H1 (cell line): ENCODE data around the gene CRYBG1. TPM values are rescaled to one million over a fixed set of nuclear protein-coding genes. Genes with fewer than 3 reads are reported as not detected.

Experiments
- CTCF ChIA-PET: fragments of 300-600 bp; sonication (Branson Sonifier 250); formaldehyde crosslinking; loops from one replicate; lab custom pipeline; 2021; ENCODE audit not compliant: partially characterized antibody; lab: Charles Lee
- POLR2A ChIA-PET: fragments of 300-600 bp; sonication (Branson Sonifier 250); formaldehyde crosslinking; loops from one replicate; lab custom pipeline; 2021; ENCODE audit warnings: inconsistent platforms; ENCODE audit not compliant: partially characterized antibody; lab: Charles Lee
- DNase-seq, 2 experiments: peaks; one replicate each; pipeline versions ENCODE4 v3.0.0 to v3.0.0-alpha.2; 2010 to 2022; ENCODE audit warnings: low spot score in 2 of 2, low read depth in 1 of 2, mixed read lengths in 1 of 2
- FAIRE-seq: peaks from 2 replicates; lab custom pipeline; 2011; peaks lifted over from hg19 to GRCh38; lab: Jason Lieb, UNC
- H2AFZ ChIP-seq: 2 replicates; pipeline ENCODE4 v1.8.1; 2012; ENCODE audit warnings: low read length, inconsistent platforms
- H2AK5ac ChIP-seq: 2 replicates; pipeline ENCODE4 v1.6.1; 2013; ENCODE audit warnings: low read depth, low read length
- H2BK120ac ChIP-seq: replicated peaks from 2 replicates; pipeline ENCODE3; 2013; ENCODE audit warnings: low read depth, low read length, inconsistent platforms
- H2BK12ac ChIP-seq: 2 replicates; pipeline ENCODE4 v1.6.1; 2013; ENCODE audit warnings: low read depth, low read length
- H2BK15ac ChIP-seq: 2 replicates; pipeline ENCODE4 v1.6.1; 2013; ENCODE audit warnings: low read length
- H2BK20ac ChIP-seq: 2 replicates; pipeline ENCODE4 v1.6.1; 2013; ENCODE audit warnings: low read length
- H2BK5ac ChIP-seq: 2 replicates; pipeline ENCODE4 v1.6.1; 2013; ENCODE audit warnings: low read depth, low read length
- H3K14ac ChIP-seq: 2 replicates; pipeline ENCODE4 v1.6.1; 2013; ENCODE audit warnings: inconsistent platforms; ENCODE audit not compliant: insufficient read length
- H3K18ac ChIP-seq: 2 replicates; pipeline ENCODE4 v1.6.1; 2013; ENCODE audit warnings: low read length; ENCODE audit errors: extremely low read depth
- H3K23ac ChIP-seq: 2 replicates; pipeline ENCODE4 v1.6.1; 2013; ENCODE audit warnings: inconsistent platforms; ENCODE audit not compliant: insufficient read length
- H3K23me2 ChIP-seq: 2 replicates; pipeline ENCODE4 v1.6.1; 2013; ENCODE audit warnings: low read depth, low read length
- H3K27ac ChIP-seq: 2 replicates; pipeline ENCODE4 v1.6.1; 2011; ENCODE audit warnings: low read depth, low read length, inconsistent platforms
- H3K27me3 ChIP-seq, 4 experiments: replicated peaks in 1 of 4; 1 replicate in 1 of 4; 2 replicates in 3 of 4; pipeline versions ENCODE4 v1.6.1 to v1.8.1; 2011 to 2013; ENCODE audit warnings: low read length in 3 of 4, mild to moderate bottlenecking in 3 of 4, inconsistent platforms in 2 of 4, mixed read lengths in 2 of 4, moderate library complexity in 1 of 4; ENCODE audit not compliant: control insufficient read depth in 3 of 4, insufficient read depth in 3 of 4; ENCODE audit errors: extremely low read depth in 1 of 4
- H3K36me3 ChIP-seq, 4 experiments: 2 replicates each; pipeline versions ENCODE4 v1.6.1 to v1.8.1; 2011 to 2013; ENCODE audit warnings: mild to moderate bottlenecking in 4 of 4, low read length in 3 of 4, moderate library complexity in 2 of 4, control low read depth in 1 of 4, inconsistent platforms in 1 of 4; ENCODE audit not compliant: insufficient read depth in 4 of 4, control insufficient read depth in 2 of 4
- H3K4ac ChIP-seq: replicated peaks from 2 replicates; pipeline ENCODE3; 2013; ENCODE audit warnings: low read length, low read depth, mixed read lengths, inconsistent platforms; ENCODE audit not compliant: insufficient read length
- H3K4me1 ChIP-seq, 4 experiments: replicated peaks in 1 of 4; 1 replicate in 1 of 4; 2 replicates in 3 of 4; pipeline versions ENCODE4 v1.6.1 to v1.8.1; 2011 to 2013; ENCODE audit warnings: low read length in 3 of 4, inconsistent platforms in 2 of 4, mixed read lengths in 1 of 4; ENCODE audit not compliant: insufficient read depth in 4 of 4, control insufficient read depth in 3 of 4
- H3K4me2 ChIP-seq, 2 experiments: 2 replicates each; pipeline versions ENCODE4 v1.6.1 to v1.8.1; 2011 to 2013; ENCODE audit warnings: low read depth in 2 of 2, low read length in 2 of 2, control low read depth in 1 of 2, inconsistent platforms in 1 of 2, mild to moderate bottlenecking in 1 of 2; ENCODE audit not compliant: insufficient read depth in 1 of 2
- H3K4me3 ChIP-seq, 4 experiments: fragments of 200-600, 300-600 bp in 1 of 4; sonication (generic), shearing (Covaris generic), sonication (Bioruptor Twin) in 1 of 4; 2 replicates each; pipeline versions ENCODE4 v1.5.1 to v1.8.1; 2011 to 2016; ENCODE audit warnings: low read length in 4 of 4, low read depth in 3 of 4, control low read depth in 2 of 4, inconsistent platforms in 2 of 4, mild to moderate bottlenecking in 2 of 4, mixed read lengths in 1 of 4, moderate library complexity in 1 of 4; ENCODE audit not compliant: insufficient read depth in 2 of 4; ENCODE audit errors: extremely low read depth in 1 of 4
- H3K56ac ChIP-seq: replicated peaks from 2 replicates; pipeline ENCODE3; 2013; ENCODE audit warnings: low read depth, mild to moderate bottlenecking, mixed read lengths, low read length, inconsistent platforms; ENCODE audit not compliant: insufficient read length
- H3K79me1 ChIP-seq: 2 replicates; pipeline ENCODE4 v1.6.1; 2013; ENCODE audit warnings: low read depth, low read length, control low read depth
- H3K79me2 ChIP-seq, 2 experiments: 2 replicates each; pipeline versions ENCODE4 v1.6.1 to v1.8.1; 2012 to 2013; ENCODE audit warnings: low read length in 2 of 2, mild to moderate bottlenecking in 2 of 2, inconsistent platforms in 1 of 2; ENCODE audit not compliant: insufficient read depth in 2 of 2, control insufficient read depth in 1 of 2
- H3K9ac ChIP-seq, 4 experiments: replicated peaks in 1 of 4; 1 replicate in 1 of 4; 2 replicates in 3 of 4; pipeline versions ENCODE4 v1.6.1 to v1.8.1; 2011 to 2013; ENCODE audit warnings: low read depth in 3 of 4, low read length in 3 of 4, control low read depth in 2 of 4, mild to moderate bottlenecking in 2 of 4, moderate library complexity in 2 of 4, inconsistent platforms in 1 of 4; ENCODE audit errors: extremely low read depth in 1 of 4
- H3K9me3 ChIP-seq, 2 experiments: 2 replicates each; pipeline versions ENCODE4 v1.6.1 to v1.8.1; 2012 to 2013; ENCODE audit warnings: mild to moderate bottlenecking in 2 of 2, moderate library complexity in 2 of 2, control low read depth in 1 of 2, inconsistent platforms in 1 of 2, low read depth in 1 of 2, low read length in 1 of 2, mixed read lengths in 1 of 2; ENCODE audit not compliant: insufficient read depth in 2 of 2
- H4K20me1 ChIP-seq, 2 experiments: replicated peaks in 1 of 2; 2 replicates each; pipeline versions ENCODE3 to v1.8.1; 2011 to 2013; ENCODE audit warnings: inconsistent platforms in 2 of 2, low read length in 2 of 2, mild to moderate bottlenecking in 1 of 2; ENCODE audit not compliant: insufficient read depth in 2 of 2, control insufficient read depth in 1 of 2
- H4K5ac ChIP-seq: 2 replicates; pipeline ENCODE4 v1.6.1; 2013; ENCODE audit warnings: low read length, low read depth, mixed read lengths, inconsistent platforms; ENCODE audit not compliant: insufficient read length
- H4K8ac ChIP-seq: 2 replicates; pipeline ENCODE4 v1.8.0; 2013; ENCODE audit warnings: mild to moderate bottlenecking, moderate library complexity, low read length, inconsistent platforms; ENCODE audit not compliant: insufficient read depth; ENCODE audit errors: extremely low read depth
- H4K91ac ChIP-seq: replicated peaks from 2 replicates; pipeline ENCODE3; 2013; ENCODE audit warnings: low read length, mixed read lengths, inconsistent platforms; ENCODE audit not compliant: insufficient read length
- HDAC2 ChIP-seq, 2 experiments: fragments of 300-600 bp in 1 of 2; sonication (generic) in 1 of 2; IDR thresholded peaks; 2 replicates each; pipeline ENCODE4 v1.6.1; 2011 to 2012; ENCODE audit warnings: low read depth in 2 of 2, low read length in 2 of 2, mild to moderate bottlenecking in 2 of 2, moderate library complexity in 2 of 2, borderline replicate concordance in 1 of 2, inconsistent platforms in 1 of 2
- POLR2AphosphoS5 ChIP-seq: IDR thresholded peaks from 2 replicates; pipeline ENCODE4 v1.6.1; 2011; ENCODE audit warnings: low read depth, low read length
- RFX5 ChIP-seq: IDR thresholded peaks from 2 replicates; pipeline ENCODE4 v1.6.1; 2011; ENCODE audit warnings: low read depth, low read length, improper control_type of control experiment, borderline replicate concordance
- SIRT6 ChIP-seq: IDR thresholded peaks from one replicate; pipeline ENCODE4 v1.7.1; 2012; ENCODE audit warnings: low read length, inconsistent platforms
- SP4 ChIP-seq: IDR thresholded peaks from 2 replicates; pipeline ENCODE4 v1.6.1; 2012; ENCODE audit warnings: low read length, inconsistent platforms
- WGBS, 2 experiments: shearing (Covaris generic) in 1 of 2; methylation state at CpG; one replicate each; pipeline versions ENCODE4 v1.1.6 to v1.1.7; 2013 to 2015; ENCODE audit warnings: low lambda C conversion rate in 2 of 2, mixed read lengths in 2 of 2, inconsistent platforms in 1 of 2, low coverage in 1 of 2, missing lambda C conversion rate in 1 of 2; ENCODE audit not compliant: insufficient replicate concordance in 2 of 2, insufficient coverage in 1 of 2, insufficient read length in 1 of 2; ENCODE audit errors: extremely low coverage in 1 of 2, missing lambda C conversion rate in 1 of 2; 5-methylcytosine and 5-hydroxymethylcytosine counted together
- polyA plus RNA-seq, 7 experiments: library from polyadenylated mRNA; depleted of rRNA in 3 of 7; stranded (reverse) in 5 of 7; unstranded in 2 of 7; fragments of >200 nt in 5 of 7; fragments of 200-250 nt in 2 of 7; gene quantifications; 1 replicate in 5 of 7; 2 replicates in 1 of 7; 4 replicates in 1 of 7; pipeline versions ENCODE4 v1.2.1 to v1.2.3, GENCODE V29; 2011 to 2013; ENCODE audit warnings: missing spikeins in 2 of 7, mixed read lengths in 2 of 7
- total RNA-seq: library from RNA; stranded (reverse); fragmentation: NEBNext Ultra II Directional; extraction: Animal tissue kit (Norgen Biotek cat#: 25700); gene quantifications from 2 replicates; pipeline ENCODE4 v1.2.1, GENCODE V29; 2021

CRYBG1 gene
- total and polyA plus RNA-seq, 2 of the 8 experiments (the other 6 are each of a cell fraction or from before 2014, with no cell fraction given): 2.2 to 11.6 TPM

DNA sequence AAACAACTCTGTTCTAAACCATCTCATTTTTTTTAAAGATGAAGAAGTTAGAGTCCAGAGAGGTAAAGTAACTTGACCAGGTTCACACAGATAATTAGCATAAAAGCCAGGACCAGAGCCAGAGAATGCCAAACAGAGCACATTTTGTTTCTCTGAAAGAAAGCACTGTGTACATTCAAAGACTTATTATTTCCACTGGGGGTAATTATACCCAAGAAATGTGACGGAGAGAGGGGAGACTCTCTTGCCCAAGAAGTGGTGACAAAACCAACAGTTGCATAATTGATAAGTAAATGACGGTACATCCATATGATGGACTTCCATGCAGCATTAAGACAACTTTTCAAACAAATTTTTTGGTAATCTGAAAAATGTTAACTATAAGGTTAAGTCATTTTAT is 157.2 kb downstream of the CRYBG1 start:
- FAIRE-seq: no peak
- Histone ChIP-seq H4K8ac (no peak overlapping the region), H2AFZ (no peak overlapping the region), H3K23me2 (no peaks in the 10 kb centered on the region; the same call in 1 of the 2 replicates), H2BK15ac (no peak overlapping the region), H2AK5ac (no peak overlapping the region), H3K4me2 (no peak overlapping the region), H3K9ac (no peak overlapping the region), H3K27me3 (peaks cover 4 to 13% (median 9%) of the 10 kb centered on the region in 4 experiments; a peak in 6 of 7 replicates), H3K4me1 (peaks cover 0 to 2% (median 0%) of the 10 kb centered on the region in 4 experiments; a peak in 1 of 7 replicates), H2BK5ac (no peak overlapping the region), H3K27ac (no peak overlapping the region), H3K4me3 (no peak overlapping the region), H3K14ac (no peak overlapping the region), H4K91ac (no peak overlapping the region), H3K79me1 (no peaks in the 10 kb centered on the region), H4K20me1 (no peaks in the 10 kb centered on the region), H3K23ac (no peak overlapping the region), H3K36me3 (no peaks in the 10 kb centered on the region), H4K5ac (no peak overlapping the region), H3K56ac (no peak overlapping the region), H2BK20ac (no peak overlapping the region), H2BK120ac (no peak overlapping the region), H3K9me3 (no peaks in the 10 kb centered on the region), H3K4ac (no peak overlapping the region), H3K79me2 (no peaks in the 10 kb centered on the region), H3K18ac (no peak overlapping the region), H2BK12ac (no peak overlapping the region)
- ChIA-PET POLR2A (no interaction called here), CTCF (no interaction called here)
- WGBS, 2 experiments: 85% methylated on average over 2 of the region's 2 CpGs; no CpG with 5 or more reads in 1 of the 2 experiments
- no peak for DNase-seq
- TF ChIP-seq HDAC2 (IDR thresholded peaks at IDR 0.05; ENCODE audit: borderline replicate concordance in 1 of 2, low read depth in 2 of 2, low read length in 2 of 2) (no peak), SP4 (no peak), POLR2AphosphoS5 (no peak), RFX5 (no peak), SIRT6 (no peak)
